GM12878 (cell line): ENCODE measurements around the gene HINT3.

Source experiments
- EZH2 ChIP-seq: IDR thresholded peaks from 2 replicates; pipeline ENCODE4 v1.6.1; 2012; ENCODE audit warnings: low read depth, mild to moderate bottlenecking, control low read depth, inconsistent platforms, low read length, borderline replicate concordance; ENCODE audit not compliant: control insufficient read depth
- GABPA ChIP-seq: IDR thresholded peaks from 2 replicates; pipeline ENCODE4 v1.6.1; 2014; ENCODE audit warnings: antibody characterized with exemption, low read depth, mild to moderate bottlenecking, inconsistent platforms
- TF ChIP-seq, protein P1 (sequence below), 3 experiments: IDR thresholded peaks in 2 of 3; conservative IDR thresholded peaks in 1 of 3; 2 replicates each; pipeline ENCODE4 v1.5.1; 2011; ENCODE audit warnings: low read depth in 3 of 3, low read length in 3 of 3, mild to moderate bottlenecking in 3 of 3, control low read depth in 2 of 3, moderate library complexity in 2 of 3, inconsistent platforms in 1 of 3, mixed read lengths in 1 of 3; ENCODE audit not compliant: control insufficient read depth in 2 of 3, insufficient read depth in 1 of 3; ENCODE audit errors: extremely low read depth in 1 of 3

DNA sequence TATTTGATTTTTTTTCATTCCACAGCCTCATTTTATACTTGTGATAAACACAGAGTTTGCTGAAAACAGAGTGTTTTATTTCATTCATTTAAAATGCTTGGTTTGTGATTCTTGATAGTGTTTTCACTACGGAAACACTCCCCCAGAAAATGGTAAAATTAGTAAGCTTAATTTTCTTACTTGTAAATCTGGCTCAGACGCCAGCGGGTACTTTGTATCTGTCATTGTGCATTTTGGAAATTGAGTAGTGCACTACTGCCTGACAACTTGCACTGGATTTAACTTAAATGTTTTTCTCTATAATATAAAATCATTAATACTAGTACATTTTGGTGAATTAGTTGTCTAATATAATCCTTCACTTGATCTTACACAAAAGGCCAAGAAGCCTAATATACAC, 37.0 kb upstream of the HINT3 start:
- TF ChIP-seq, protein P1, sequence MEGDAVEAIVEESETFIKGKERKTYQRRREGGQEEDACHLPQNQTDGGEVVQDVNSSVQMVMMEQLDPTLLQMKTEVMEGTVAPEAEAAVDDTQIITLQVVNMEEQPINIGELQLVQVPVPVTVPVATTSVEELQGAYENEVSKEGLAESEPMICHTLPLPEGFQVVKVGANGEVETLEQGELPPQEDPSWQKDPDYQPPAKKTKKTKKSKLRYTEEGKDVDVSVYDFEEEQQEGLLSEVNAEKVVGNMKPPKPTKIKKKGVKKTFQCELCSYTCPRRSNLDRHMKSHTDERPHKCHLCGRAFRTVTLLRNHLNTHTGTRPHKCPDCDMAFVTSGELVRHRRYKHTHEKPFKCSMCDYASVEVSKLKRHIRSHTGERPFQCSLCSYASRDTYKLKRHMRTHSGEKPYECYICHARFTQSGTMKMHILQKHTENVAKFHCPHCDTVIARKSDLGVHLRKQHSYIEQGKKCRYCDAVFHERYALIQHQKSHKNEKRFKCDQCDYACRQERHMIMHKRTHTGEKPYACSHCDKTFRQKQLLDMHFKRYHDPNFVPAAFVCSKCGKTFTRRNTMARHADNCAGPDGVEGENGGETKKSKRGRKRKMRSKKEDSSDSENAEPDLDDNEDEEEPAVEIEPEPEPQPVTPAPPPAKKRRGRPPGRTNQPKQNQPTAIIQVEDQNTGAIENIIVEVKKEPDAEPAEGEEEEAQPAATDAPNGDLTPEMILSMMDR (IDR thresholded peaks at IDR 0.05 in 2 of 3, conservative IDR thresholded peaks at IDR 0.05 in 1 of 3; ENCODE audit: control insufficient read depth in 2 of 3, extremely low read depth in 1 of 3, insufficient read depth in 1 of 3, low read depth in 3 of 3, low read length in 3 of 3) = no peak
- no peak for TF ChIP-seq GABPA
- TF ChIP-seq EZH2 = no peak
